K562 (cell line): ENCODE measurements around the gene FAM53A. TPM values are rescaled to one million over a fixed set of nuclear protein-coding genes. Genes with fewer than 3 reads are reported as not detected.

Source experiments
- ATAC-seq: fragments of 200-7000 bp; cut with Tn5 transposase; 3 replicates; pipeline ENCODE4 v1.9.1; 2020; ENCODE audit warnings: moderate library complexity
- BruUV-seq: library from RNA; stranded (reverse); fragments of 400-500 nt; replicated peaks from 2 replicates; lab custom pipeline; 2021; lab: Mats Ljungman, UMichigan
- CTCF ChIA-PET: fragments of 300-600 bp; formaldehyde crosslinking; extraction: SDS; loops from one replicate; lab custom pipeline; 2021; ENCODE audit warnings: low intra/inter-chr PET ratio; lab: Yijun Ruan, JAX
- POLR2A ChIA-PET: fragments of 300-600, 350-650 bp; sonication (Branson Sonifier 250); formaldehyde crosslinking; extraction: SDS; loops from one replicate; lab custom pipeline; 2021; ENCODE audit warnings: antibody characterized with exemption, inconsistent platforms; lab: Yijun Ruan, JAX
- DNase-seq, 4 experiments: peaks; one replicate each; pipeline versions ENCODE4 v3.0.0 to v3.0.0-alpha.2; 2011 to 2018; ENCODE audit warnings: low spot score in 3 of 4, mixed read lengths in 3 of 4; ENCODE audit errors: extremely low read depth in 1 of 4
- FAIRE-seq: peaks from 2 replicates; lab custom pipeline; 2011; peaks lifted over from hg19 to GRCh38; lab: Jason Lieb, UNC
- H2AFZ ChIP-seq: 2 replicates; pipeline ENCODE4 v1.6.0; 2011; ENCODE audit warnings: low read depth, low read length, control low read depth, inconsistent platforms
- H3K27ac ChIP-seq: fragments of 200-600 bp; 3 replicates; pipeline ENCODE4 v1.8.0; 2011; ENCODE audit warnings: low read depth, mild to moderate bottlenecking, control low read depth, inconsistent platforms, low read length, moderate library complexity, mixed read lengths; ENCODE audit errors: extremely low read depth
- H3K27me3 ChIP-seq, 2 experiments: fragments of 300-600 bp in 1 of 2; 2 replicates in 1 of 2; 3 replicates in 1 of 2; pipeline versions ENCODE4 v1.6.0 to v1.8.0; 2011; ENCODE audit warnings: inconsistent platforms in 2 of 2, low read length in 2 of 2, mild to moderate bottlenecking in 1 of 2, mixed read lengths in 1 of 2, moderate library complexity in 1 of 2; ENCODE audit not compliant: control insufficient read depth in 2 of 2, insufficient read depth in 2 of 2
- H3K36me3 ChIP-seq: fragments of 300-600 bp; 3 replicates; pipeline ENCODE4 v1.8.0; 2011; ENCODE audit warnings: mild to moderate bottlenecking, low read length, inconsistent platforms; ENCODE audit not compliant: control insufficient read depth, insufficient read depth
- H3K4me1 ChIP-seq, 2 experiments: fragments of 200-600 bp in 1 of 2; replicated peaks in 1 of 2; 2 replicates in 1 of 2; 3 replicates in 1 of 2; pipeline versions ENCODE4 v1.5.1 to v1.8.0; 2011; ENCODE audit warnings: inconsistent platforms in 2 of 2, low read length in 2 of 2, mild to moderate bottlenecking in 1 of 2, mixed read lengths in 1 of 2, moderate library complexity in 1 of 2; ENCODE audit not compliant: control insufficient read depth in 2 of 2, insufficient read depth in 2 of 2
- H3K4me2 ChIP-seq: 2 replicates; pipeline ENCODE4 v1.6.1; 2011; ENCODE audit warnings: low read length, control low read depth, inconsistent platforms, mixed read lengths; ENCODE audit not compliant: insufficient read depth
- H3K4me3 ChIP-seq: fragments of 200-600 bp; sonication (generic), shearing (Covaris generic); 2 replicates; pipeline ENCODE4 v1.5.1; 2016; ENCODE audit warnings: control low read depth, inconsistent platforms
- H3K79me2 ChIP-seq: fragments of 200-600 bp; 3 replicates; pipeline ENCODE4 v1.8.0; 2011; ENCODE audit warnings: low read length, inconsistent platforms; ENCODE audit not compliant: control insufficient read depth, insufficient read depth
- H3K9ac ChIP-seq, 2 experiments: 2 replicates each; pipeline versions ENCODE4 v1.6.0 to v1.6.1; 2011; ENCODE audit warnings: low read depth in 2 of 2, low read length in 2 of 2, control low read depth in 1 of 2, inconsistent platforms in 1 of 2, mild to moderate bottlenecking in 1 of 2, mixed read lengths in 1 of 2; ENCODE audit not compliant: insufficient read depth in 1 of 2
- H3K9me1 ChIP-seq: one replicate; pipeline ENCODE4 v1.6.0; 2011; ENCODE audit warnings: inconsistent platforms, mild to moderate bottlenecking, low read length, moderate library complexity; ENCODE audit not compliant: control insufficient read depth, insufficient read depth
- H3K9me3 ChIP-seq: replicated peaks from 2 replicates; pipeline ENCODE4 v1.5.1; 2011; ENCODE audit warnings: low read depth, low read length, inconsistent platforms; ENCODE audit not compliant: control insufficient read depth, insufficient read depth
- H4K20me1 ChIP-seq: replicated peaks from 2 replicates; pipeline ENCODE4 v1.6.1; 2011; ENCODE audit warnings: low read length, inconsistent platforms, mixed read lengths; ENCODE audit not compliant: control insufficient read depth, insufficient read depth
- ATF7 ChIP-seq: fragments of 450-650 bp; IDR thresholded peaks from 2 replicates; pipeline ENCODE4 v1.7.1; 2014; ENCODE audit warnings: mild to moderate bottlenecking, moderate library complexity
- CREBBP ChIP-seq: IDR thresholded peaks from one replicate; pipeline ENCODE4 v1.6.1; 2012; ENCODE audit warnings: low read depth, mild to moderate bottlenecking, control low read depth, inconsistent platforms, low read length
- ELK1 ChIP-seq: sonication (generic); formaldehyde crosslinking; IDR thresholded peaks from 2 replicates; pipeline ENCODE4 v1.8.1; 2022; ENCODE audit warnings: missing genetic modification reagents
- FUS ChIP-seq: fragments of 200-400 bp; formaldehyde crosslinking; optimal IDR thresholded peaks from 2 replicates; pipeline ENCODE3; 2017; ENCODE audit warnings: low read depth, low read length
- NCOA6 ChIP-seq: fragments of 450-650 bp; IDR thresholded peaks from 2 replicates; pipeline ENCODE4 v1.6.1; 2017; ENCODE audit warnings: mild to moderate bottlenecking
- NR1H2 ChIP-seq: sonication (generic); formaldehyde crosslinking; IDR thresholded peaks from 2 replicates; pipeline ENCODE4 v1.4.0; 2020; ENCODE audit warnings: mild to moderate bottlenecking, missing genetic modification reagents
- PRPF4 ChIP-seq: fragments of 200-400 bp; formaldehyde crosslinking; IDR thresholded peaks from one replicate; pipeline ENCODE4 v1.6.1; 2017; ENCODE audit warnings: low read length, low read depth, mild to moderate bottlenecking; ENCODE audit not compliant: insufficient read depth, poor library complexity, severe bottlenecking
- RB1 ChIP-seq: fragments of 450-650 bp; IDR thresholded peaks from 2 replicates; pipeline ENCODE4 v1.6.1; 2017; ENCODE audit warnings: low read depth, mild to moderate bottlenecking
- SMAD3 ChIP-seq: fragments of 450-650 bp; formaldehyde crosslinking; conservative IDR thresholded peaks from 2 replicates; pipeline ENCODE4 v1.4.0; 2020; ENCODE audit warnings: mild to moderate bottlenecking
- TBP ChIP-seq: optimal IDR thresholded peaks from 2 replicates; pipeline ENCODE3; 2011; ENCODE audit warnings: low read depth, low read length, improper control_type of control experiment
- ZBTB34 ChIP-seq: fragments of 250-450 bp; sonication (Bioruptor Pico); IDR thresholded peaks from 2 replicates; pipeline ENCODE4 v1.8.0; 2021; ENCODE audit warnings: mild to moderate bottlenecking, moderate library complexity
- ZKSCAN1 ChIP-seq: fragments of 150-350 bp; IDR thresholded peaks from 2 replicates; pipeline ENCODE4 v1.6.1; 2016; ENCODE audit warnings: low read depth, low read length
- ZNF239 ChIP-seq: fragments of 250-450 bp; sonication (Bioruptor Pico); IDR thresholded peaks from 2 replicates; pipeline ENCODE4 v1.4.0; 2020; ENCODE audit warnings: mild to moderate bottlenecking
- ZNF384 ChIP-seq: IDR thresholded peaks from 2 replicates; pipeline ENCODE4 v1.6.1; 2012; ENCODE audit warnings: low read depth, low read length, improper control_type of control experiment
- ZNF699 ChIP-seq: fragments of 250-450 bp; sonication (Bioruptor Pico); IDR thresholded peaks from 2 replicates; pipeline ENCODE4 v1.8.0; 2021; ENCODE audit warnings: mild to moderate bottlenecking, moderate library complexity; ENCODE audit not compliant: insufficient replicate concordance
- WGBS: fragments of 100-300 bp; shearing (Covaris generic); methylation state at CpG from one replicate; pipeline ENCODE4 v1.1.6; 2016; ENCODE audit warnings: low coverage, mixed read lengths; ENCODE audit not compliant: insufficient coverage; ENCODE audit errors: missing lambda C conversion rate; 5-methylcytosine and 5-hydroxymethylcytosine counted together
- in situ Hi-C: fragments of 300-500 bp; cut with MboI; formaldehyde crosslinking; loops from 4 replicates; pipeline ENCODE4 v1.15.0; 2018; ENCODE audit warnings: inconsistent platforms, mixed read lengths
- intact Hi-C: fragments of 100-400 bp; cut with micrococcal nuclease; formaldehyde crosslinking; loops from 2 replicates; pipeline ENCODE4 v1.14.2; 2022
- polyA plus RNA-seq, 8 experiments: library from polyadenylated mRNA; depleted of rRNA in 4 of 8; stranded (reverse) in 5 of 8; unstranded in 3 of 8; fragments of >200 nt; fragmentation: Nextera tagmentation in 2 of 8; fragmentation: Illumina TruSeq in 1 of 8; extraction: Ambion mirVana in 2 of 8; extraction: Trizol in 1 of 8; gene quantifications; 2 replicates each; pipeline versions ENCODE4 v1.2.1 to v1.2.3, GENCODE V29; 2011 to 2014; ENCODE audit warnings: inconsistent platforms in 1 of 8, missing spikeins in 1 of 8
- total RNA-seq, 7 experiments: library from RNA; depleted of rRNA in 6 of 7; stranded (reverse); fragments of >200 nt in 6 of 7; fragmentation: Illumina TruSeq in 2 of 7; extraction: Trizol in 2 of 7; gene quantifications; 2 replicates each; pipeline versions ENCODE4 v1.2.1 to v1.2.3, GENCODE V29; 2011 to 2021; ENCODE audit warnings: low replicate concordance in 1 of 7
- TF ChIP-seq, protein P1 (sequence below), 2 experiments: fragments of 450-650 bp in 1 of 2; sonication (generic) in 1 of 2; formaldehyde crosslinking in 1 of 2; IDR thresholded peaks in 1 of 2; conservative IDR thresholded peaks in 1 of 2; 2 replicates each; pipeline versions ENCODE4 v1.6.1 to v1.8.1; 2016 to 2023; ENCODE audit warnings: mild to moderate bottlenecking in 2 of 2, moderate library complexity in 2 of 2, inconsistent platforms in 1 of 2, missing genetic modification reagents in 1 of 2
- TF ChIP-seq, protein P2 (sequence below): fragments of 450-650 bp; IDR thresholded peaks from 2 replicates; pipeline ENCODE4 v1.6.1; 2016; ENCODE audit warnings: borderline replicate concordance

Gene FAM53A
- total and polyA plus RNA-seq, 9 of the 15 experiments (the other 6 are each of a cell fraction or from before 2014, with no cell fraction given), result 0.53 to 2.7 (median 1.4) TPM; not detected in 2

DNA sequence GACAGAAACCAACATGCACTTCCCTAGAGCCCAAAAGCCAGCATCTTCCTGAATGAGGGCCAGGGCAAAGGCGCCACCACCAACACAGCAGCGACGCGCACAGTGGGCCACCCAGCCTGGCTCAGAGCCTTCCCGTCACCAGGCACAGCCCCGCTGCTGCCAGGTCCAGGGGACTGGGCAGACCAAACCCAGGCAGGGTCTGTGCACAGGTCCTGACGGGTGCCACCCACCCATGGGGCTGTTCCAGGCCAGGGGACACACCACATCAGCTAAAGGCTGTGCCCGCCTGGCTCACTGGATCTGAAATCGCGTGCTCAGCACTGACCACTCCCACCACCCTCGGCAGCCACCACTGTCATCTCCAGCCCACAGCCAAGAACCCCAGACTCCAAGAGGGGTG, 13.8 kb downstream of the FAM53A start:
- BruUV-seq, result no TSS peak
- DNase-seq (no peak), FAIRE-seq (no peak), ATAC-seq (no peak)
- Histone ChIP-seq H3K27ac (no peak overlapping the region), H3K36me3 (no peaks in the 10 kb centered on the region), H3K4me1 (peaks cover 0 to 39% of the 10 kb centered on the region in 2 experiments; a peak in 3 of 5 replicates), H2AFZ (no peak overlapping the region), H3K9me3 (no peaks in the 10 kb centered on the region), H3K4me2 (no peak overlapping the region), H4K20me1 (no peaks in the 10 kb centered on the region), H3K9ac (peak overlapping the region in 1 of 2 experiments; percentile 26; a peak in 1 of 4 replicates), H3K27me3 (no peaks in the 10 kb centered on the region), H3K79me2 (no peaks in the 10 kb centered on the region), H3K4me3 (no peak overlapping the region), H3K9me1 (no peaks in the 10 kb centered on the region)
- intact Hi-C loops (no loop called here), in situ Hi-C loops (no loop called here)
- ChIA-PET POLR2A (interaction anchor here (1.3 kb wide), 1 partner anchor 13 kb away, joined by 5 read pairs; the partner anchor contains the start of gene FAM53A), CTCF (no interaction called here)
- 46% methylated on average over 11 of the region's 11 CpGs for WGBS
- TF ChIP-seq CREBBP (no peak), FUS (no peak), ZNF384 (no peak), PRPF4 (no peak), NR1H2 (no peak), ZKSCAN1 (no peak), ZBTB34 (CRISPR knock-in tag) (no peak), ELK1 (CRISPR knock-in tag) (no peak), RB1 (no peak), NCOA6 (no peak), SMAD3 (CRISPR knock-in tag) (no peak), ZNF699 (no peak), ZNF239 (CRISPR knock-in tag) (no peak), TBP (no peak), ATF7 (no peak)
- TF ChIP-seq, protein P1, sequence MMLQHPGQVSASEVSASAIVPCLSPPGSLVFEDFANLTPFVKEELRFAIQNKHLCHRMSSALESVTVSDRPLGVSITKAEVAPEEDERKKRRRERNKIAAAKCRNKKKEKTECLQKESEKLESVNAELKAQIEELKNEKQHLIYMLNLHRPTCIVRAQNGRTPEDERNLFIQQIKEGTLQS (IDR thresholded peaks at IDR 0.05), result no peak
- TF ChIP-seq, protein P1 (CRISPR knock-in tag; conservative IDR thresholded peaks at IDR 0.05), result no peak
- TF ChIP-seq, protein P2, sequence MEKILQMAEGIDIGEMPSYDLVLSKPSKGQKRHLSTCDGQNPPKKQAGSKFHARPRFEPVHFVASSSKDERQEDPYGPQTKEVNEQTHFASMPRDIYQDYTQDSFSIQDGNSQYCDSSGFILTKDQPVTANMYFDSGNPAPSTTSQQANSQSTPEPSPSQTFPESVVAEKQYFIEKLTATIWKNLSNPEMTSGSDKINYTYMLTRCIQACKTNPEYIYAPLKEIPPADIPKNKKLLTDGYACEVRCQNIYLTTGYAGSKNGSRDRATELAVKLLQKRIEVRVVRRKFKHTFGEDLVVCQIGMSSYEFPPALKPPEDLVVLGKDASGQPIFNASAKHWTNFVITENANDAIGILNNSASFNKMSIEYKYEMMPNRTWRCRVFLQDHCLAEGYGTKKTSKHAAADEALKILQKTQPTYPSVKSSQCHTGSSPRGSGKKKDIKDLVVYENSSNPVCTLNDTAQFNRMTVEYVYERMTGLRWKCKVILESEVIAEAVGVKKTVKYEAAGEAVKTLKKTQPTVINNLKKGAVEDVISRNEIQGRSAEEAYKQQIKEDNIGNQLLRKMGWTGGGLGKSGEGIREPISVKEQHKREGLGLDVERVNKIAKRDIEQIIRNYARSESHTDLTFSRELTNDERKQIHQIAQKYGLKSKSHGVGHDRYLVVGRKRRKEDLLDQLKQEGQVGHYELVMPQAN, result no peak
